OCI-LY1 (cell line): ENCODE results near the gene RNF40.

Source experiments
- EZH2 ChIP-seq: fragments of 200-600 bp; sonication (generic), shearing (Covaris generic); IDR thresholded peaks from 2 replicates; pipeline ENCODE4 v1.8.0; 2017; ENCODE audit warnings: borderline replicate concordance, mixed run types, mild to moderate bottlenecking, antibody characterized with exemption, low read length, moderate library complexity, mixed read lengths
- TF ChIP-seq, protein P1 (sequence below): fragments of 200-600 bp; sonication (generic), shearing (Covaris generic); IDR thresholded peaks from 2 replicates; pipeline ENCODE4 v1.5.1; 2017; ENCODE audit warnings: mild to moderate bottlenecking, antibody characterized with exemption, low read length, moderate library complexity, mixed read lengths

DNA sequence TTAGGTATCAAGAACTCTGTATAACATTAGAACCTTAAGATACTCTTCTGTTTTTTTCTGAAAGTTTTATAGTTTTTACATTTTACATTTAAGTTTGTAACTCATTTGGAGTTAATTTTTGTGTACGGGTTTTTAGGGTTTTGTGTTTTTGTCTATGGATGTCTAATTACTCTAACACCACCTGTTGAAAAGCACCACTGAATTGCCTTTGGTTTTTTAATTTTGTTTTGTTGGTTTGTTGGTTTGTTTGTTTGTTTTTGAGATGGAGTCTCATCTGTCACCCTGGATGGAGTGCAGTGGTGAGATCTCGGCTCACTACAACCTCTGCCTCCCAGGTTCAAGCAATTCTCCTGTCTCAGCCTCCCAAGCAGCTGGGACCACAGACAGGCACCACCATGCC, 54.6 kb downstream of the RNF40 start:
- TF ChIP-seq, protein P1, sequence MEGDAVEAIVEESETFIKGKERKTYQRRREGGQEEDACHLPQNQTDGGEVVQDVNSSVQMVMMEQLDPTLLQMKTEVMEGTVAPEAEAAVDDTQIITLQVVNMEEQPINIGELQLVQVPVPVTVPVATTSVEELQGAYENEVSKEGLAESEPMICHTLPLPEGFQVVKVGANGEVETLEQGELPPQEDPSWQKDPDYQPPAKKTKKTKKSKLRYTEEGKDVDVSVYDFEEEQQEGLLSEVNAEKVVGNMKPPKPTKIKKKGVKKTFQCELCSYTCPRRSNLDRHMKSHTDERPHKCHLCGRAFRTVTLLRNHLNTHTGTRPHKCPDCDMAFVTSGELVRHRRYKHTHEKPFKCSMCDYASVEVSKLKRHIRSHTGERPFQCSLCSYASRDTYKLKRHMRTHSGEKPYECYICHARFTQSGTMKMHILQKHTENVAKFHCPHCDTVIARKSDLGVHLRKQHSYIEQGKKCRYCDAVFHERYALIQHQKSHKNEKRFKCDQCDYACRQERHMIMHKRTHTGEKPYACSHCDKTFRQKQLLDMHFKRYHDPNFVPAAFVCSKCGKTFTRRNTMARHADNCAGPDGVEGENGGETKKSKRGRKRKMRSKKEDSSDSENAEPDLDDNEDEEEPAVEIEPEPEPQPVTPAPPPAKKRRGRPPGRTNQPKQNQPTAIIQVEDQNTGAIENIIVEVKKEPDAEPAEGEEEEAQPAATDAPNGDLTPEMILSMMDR = no peak
- TF ChIP-seq EZH2 = no peak
